Caco-2 (cell line): ENCODE results near the gene KNL1. TPM values are rescaled to one million over a fixed set of nuclear protein-coding genes. Genes with fewer than 3 reads are reported as not detected.

ENCODE experiments used
- BruUV-seq: library from RNA; stranded (reverse); fragments of 400-500 nt; replicated peaks from 2 replicates; lab custom pipeline; 2021; lab: Mats Ljungman, UMichigan
- CTCF ChIA-PET: fragments of 300-600 bp; sonication (Branson Sonifier 250); formaldehyde crosslinking; loops from one replicate; lab custom pipeline; 2022; ENCODE audit warnings: antibody characterized with exemption; lab: Charles Lee
- POLR2A ChIA-PET: fragments of 300-600 bp; sonication (Branson Sonifier 250); formaldehyde crosslinking; loops from one replicate; lab custom pipeline; 2022; ENCODE audit warnings: antibody characterized with exemption; lab: Charles Lee
- DNase-seq, 2 experiments: peaks; one replicate each; pipeline versions ENCODE4 v3.0.0 to v3.0.0-alpha.2; 2020 to 2022
- H3K27me3 ChIP-seq: replicated peaks from 2 replicates; pipeline ENCODE4 v1.6.0; 2011; ENCODE audit warnings: low read length; ENCODE audit not compliant: control insufficient read depth, insufficient read depth
- H3K36me3 ChIP-seq: 2 replicates; pipeline ENCODE4 v1.5.1; 2011; ENCODE audit warnings: low read length; ENCODE audit not compliant: control insufficient read depth, insufficient read depth
- H3K4me1 ChIP-seq: fragments of 250-450 bp; sonication (Bioruptor Pico); 2 replicates; pipeline ENCODE4 v1.5.1; 2020; ENCODE audit warnings: mild to moderate bottlenecking
- H3K4me3 ChIP-seq: 2 replicates; pipeline ENCODE4 v1.5.1; 2011; ENCODE audit warnings: low read depth, mild to moderate bottlenecking, control low read depth, low read length
- H3K9me3 ChIP-seq: fragments of 250-450 bp; sonication (Bioruptor Pico); 2 replicates; pipeline ENCODE4 v1.5.1; 2020; ENCODE audit warnings: mild to moderate bottlenecking, moderate library complexity
- H3K27ac Mint-ChIP-seq: one replicate; pipeline ENCODE4 v1.8.0; 2022; ENCODE audit warnings: mixed read lengths; ENCODE audit not compliant: unreplicated experiment
- H3K27me3 Mint-ChIP-seq: one replicate; pipeline ENCODE4 v1.8.0; 2022; ENCODE audit warnings: mixed read lengths; ENCODE audit not compliant: insufficient read depth, unreplicated experiment
- H3K36me3 Mint-ChIP-seq: one replicate; pipeline ENCODE4 v1.8.0; 2022; ENCODE audit warnings: mild to moderate bottlenecking, mixed read lengths; ENCODE audit not compliant: insufficient read depth, unreplicated experiment
- H3K4me1 Mint-ChIP-seq: one replicate; pipeline ENCODE4 v1.8.0; 2022; ENCODE audit warnings: low read depth, mixed read lengths; ENCODE audit not compliant: unreplicated experiment
- H3K4me3 Mint-ChIP-seq: one replicate; pipeline ENCODE4 v1.8.0; 2022; ENCODE audit warnings: mild to moderate bottlenecking, moderate library complexity, mixed read lengths; ENCODE audit not compliant: unreplicated experiment
- H3K9me3 Mint-ChIP-seq: one replicate; pipeline ENCODE4 v1.8.0; 2022; ENCODE audit warnings: mixed read lengths; ENCODE audit not compliant: unreplicated experiment
- intact Hi-C: fragments of 100-400 bp; cut with micrococcal nuclease; formaldehyde crosslinking; loops from one replicate; pipeline ENCODE4 v1.10.0; 2022; ENCODE audit not compliant: unreplicated experiment
- total RNA-seq: library from RNA; stranded (reverse); gene quantifications from 2 replicates; pipeline ENCODE4 v1.2.3, GENCODE V29; 2022
- TF ChIP-seq, protein P1 (sequence below), 2 experiments: fragments of 200-600 bp in 1 of 2; IDR thresholded peaks; 1 replicate in 1 of 2; 2 replicates in 1 of 2; pipeline versions ENCODE4 v1.5.1 to v1.8.0; 2011 to 2022; ENCODE audit warnings: antibody characterized with exemption in 1 of 2, control low read depth in 1 of 2, inconsistent platforms in 1 of 2, low read depth in 1 of 2, low read length in 1 of 2, mild to moderate bottlenecking in 1 of 2, moderate library complexity in 1 of 2; ENCODE audit not compliant: insufficient read depth in 1 of 2, severe bottlenecking in 1 of 2, unreplicated experiment in 1 of 2

Gene KNL1
- total RNA-seq, 1 experiment from 2014 or later = 29.5 TPM

DNA sequence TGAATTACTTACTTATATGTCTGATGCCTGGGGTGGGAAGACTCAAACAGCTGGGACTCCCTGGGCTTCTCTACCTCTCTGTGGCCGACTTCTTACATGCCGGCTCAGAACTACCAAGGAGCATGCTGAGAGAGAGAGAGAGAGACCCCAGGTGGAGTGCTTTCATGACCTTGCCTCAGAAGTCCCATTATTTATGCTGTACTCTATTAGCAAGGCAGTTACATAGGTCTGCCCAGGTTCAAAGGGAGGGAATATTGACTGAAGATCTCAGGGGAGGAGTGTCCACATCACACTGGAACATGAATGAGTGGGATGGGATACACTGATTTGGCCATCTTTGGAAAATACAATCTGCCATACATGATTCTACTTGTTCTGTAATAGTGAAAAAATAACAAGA, 45.4 kb upstream of the KNL1 start:
- Mint-ChIP-seq H3K27ac (no peak overlapping the region), H3K4me3 (no peak overlapping the region), H3K36me3 (peaks cover 6% of the 10 kb centered on the region), H3K9me3 (no peaks in the 10 kb centered on the region), H3K4me1 (no peaks in the 10 kb centered on the region), H3K27me3 (no peaks in the 10 kb centered on the region)
- no peak overlapping the region for H3K4me3 ChIP-seq
- no peaks in the 10 kb centered on the region for H3K9me3 ChIP-seq
- H3K36me3 ChIP-seq = no peaks in the 10 kb centered on the region; the same call in 1 of the 2 replicates
- ChIA-PET POLR2A (no interaction called here), CTCF (interaction anchor here (0.6 kb wide), 1 partner anchor 450 kb away, joined by 3 read pairs; no protein-coding TSS in a partner anchor)
- no peak for DNase-seq
- no peaks in the 10 kb centered on the region for H3K27me3 ChIP-seq
- no peaks in the 10 kb centered on the region for H3K4me1 ChIP-seq
- TF ChIP-seq, protein P1, sequence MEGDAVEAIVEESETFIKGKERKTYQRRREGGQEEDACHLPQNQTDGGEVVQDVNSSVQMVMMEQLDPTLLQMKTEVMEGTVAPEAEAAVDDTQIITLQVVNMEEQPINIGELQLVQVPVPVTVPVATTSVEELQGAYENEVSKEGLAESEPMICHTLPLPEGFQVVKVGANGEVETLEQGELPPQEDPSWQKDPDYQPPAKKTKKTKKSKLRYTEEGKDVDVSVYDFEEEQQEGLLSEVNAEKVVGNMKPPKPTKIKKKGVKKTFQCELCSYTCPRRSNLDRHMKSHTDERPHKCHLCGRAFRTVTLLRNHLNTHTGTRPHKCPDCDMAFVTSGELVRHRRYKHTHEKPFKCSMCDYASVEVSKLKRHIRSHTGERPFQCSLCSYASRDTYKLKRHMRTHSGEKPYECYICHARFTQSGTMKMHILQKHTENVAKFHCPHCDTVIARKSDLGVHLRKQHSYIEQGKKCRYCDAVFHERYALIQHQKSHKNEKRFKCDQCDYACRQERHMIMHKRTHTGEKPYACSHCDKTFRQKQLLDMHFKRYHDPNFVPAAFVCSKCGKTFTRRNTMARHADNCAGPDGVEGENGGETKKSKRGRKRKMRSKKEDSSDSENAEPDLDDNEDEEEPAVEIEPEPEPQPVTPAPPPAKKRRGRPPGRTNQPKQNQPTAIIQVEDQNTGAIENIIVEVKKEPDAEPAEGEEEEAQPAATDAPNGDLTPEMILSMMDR (IDR thresholded peaks at IDR 0.05; ENCODE audit: insufficient read depth in 1 of 2, low read depth in 1 of 2, low read length in 1 of 2, severe bottlenecking in 1 of 2, unreplicated experiment in 1 of 2) = no peak
- intact Hi-C loops = no loop called here
- no TSS peak for BruUV-seq

DNA sequence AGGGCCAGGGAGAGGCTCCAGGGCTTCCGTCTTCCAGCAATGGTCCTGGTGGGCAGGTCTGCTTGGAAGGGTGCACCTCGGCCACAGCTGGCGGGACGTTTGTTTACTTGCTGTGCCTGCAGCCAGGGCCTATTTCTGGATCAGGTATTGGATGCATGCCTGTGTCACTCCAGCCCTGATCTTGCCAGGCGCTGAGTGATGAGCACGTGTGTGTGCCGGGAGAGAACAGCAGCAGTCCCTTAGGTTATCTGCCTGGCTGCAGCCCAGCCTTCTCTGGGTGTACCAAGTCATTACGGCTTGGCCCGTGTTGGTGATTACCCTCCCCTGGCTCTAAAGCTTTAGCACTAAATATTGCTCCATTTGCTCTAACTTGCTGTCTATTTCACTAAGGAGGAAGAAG, 44.2 kb upstream of the KNL1 start:
- CTCF ChIA-PET = no interaction called here
- no peaks in the 10 kb centered on the region for H3K27me3 ChIP-seq
- intact Hi-C loops = no loop called here

DNA sequence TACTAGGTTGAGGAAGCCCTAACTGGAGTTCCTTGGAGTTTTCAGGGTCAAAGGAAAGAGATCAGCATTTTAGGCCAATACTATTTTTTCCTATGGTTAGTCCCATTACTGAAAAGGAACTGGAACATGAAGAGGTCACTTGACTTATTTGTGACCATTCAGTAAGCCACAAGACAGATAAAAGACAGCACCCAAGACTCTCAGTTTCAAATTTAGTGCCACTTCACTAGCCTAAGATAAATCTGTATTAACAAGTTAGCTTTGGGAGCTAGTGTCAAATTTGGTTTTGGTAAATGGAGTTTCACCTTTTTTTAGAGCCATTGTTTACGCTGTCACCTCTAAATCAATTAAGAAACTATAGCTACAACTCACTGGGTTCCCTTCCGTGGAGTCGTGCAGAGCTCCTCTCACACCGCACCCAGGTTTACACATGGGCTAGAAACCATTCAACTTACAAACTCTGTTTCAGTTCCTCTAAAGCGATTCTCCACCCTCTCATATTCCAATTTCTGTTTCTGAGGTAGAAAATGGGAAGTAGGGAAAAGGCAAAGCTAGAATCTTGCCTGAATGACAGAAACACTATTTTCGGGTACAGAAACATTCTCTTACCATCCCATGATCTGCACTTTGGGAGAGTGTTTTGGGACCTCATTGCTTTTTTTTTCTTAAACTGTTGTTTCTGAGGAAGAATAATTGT, 43.6 kb upstream of the KNL1 start:
- H3K4me3 Mint-ChIP-seq = no peak overlapping the region
- Histone ChIP-seq H3K27me3 (no peaks in the 10 kb centered on the region), H3K9me3 (no peaks in the 10 kb centered on the region), H3K36me3 (no peaks in the 10 kb centered on the region; the same call in 1 of the 2 replicates), H3K4me1 (no peaks in the 10 kb centered on the region), H3K4me3 (no peak overlapping the region)
- intact Hi-C loops = no loop called here
- no peaks in the 10 kb centered on the region for H3K27me3 Mint-ChIP-seq
- H3K4me1 Mint-ChIP-seq = no peaks in the 10 kb centered on the region
- DNase-seq = no peak
- H3K27ac Mint-ChIP-seq = no peak overlapping the region
- no peaks in the 10 kb centered on the region for H3K9me3 Mint-ChIP-seq
- TF ChIP-seq, protein P1 (IDR thresholded peaks at IDR 0.05; ENCODE audit: insufficient read depth in 1 of 2, low read depth in 1 of 2, low read length in 1 of 2, severe bottlenecking in 1 of 2, unreplicated experiment in 1 of 2) = no peak
- ChIA-PET POLR2A (no interaction called here), CTCF (no interaction called here)
- BruUV-seq = no TSS peak
- peaks cover 6% of the 10 kb centered on the region for H3K36me3 Mint-ChIP-seq

More for the DNA sequence above, 44.2 kb upstream of the KNL1 start:
- TF ChIP-seq, protein P1 (IDR thresholded peaks at IDR 0.05; ENCODE audit: insufficient read depth in 1 of 2, low read depth in 1 of 2, low read length in 1 of 2, severe bottlenecking in 1 of 2, unreplicated experiment in 1 of 2) = no peak
- Histone ChIP-seq H3K4me1 (no peaks in the 10 kb centered on the region), H3K4me3 (no peak overlapping the region), H3K9me3 (no peaks in the 10 kb centered on the region), H3K36me3 (no peaks in the 10 kb centered on the region; the same call in 1 of the 2 replicates)
- no peak overlapping the region for H3K4me3 Mint-ChIP-seq
- H3K27ac Mint-ChIP-seq = no peak overlapping the region
- H3K4me1 Mint-ChIP-seq = no peaks in the 10 kb centered on the region
- H3K9me3 Mint-ChIP-seq = no peaks in the 10 kb centered on the region
- DNase-seq = peak in 1 of 2 experiments; percentile 13
- H3K27me3 Mint-ChIP-seq = no peaks in the 10 kb centered on the region
- no TSS peak for BruUV-seq
- POLR2A ChIA-PET = no interaction called here
- peaks cover 6% of the 10 kb centered on the region for H3K36me3 Mint-ChIP-seq
